Liver (tissue), 9 donors: Measurements from ENCODE around the gene CUEDC1. TPM values are rescaled to one million over a fixed set of nuclear protein-coding genes. Genes with fewer than 3 reads are reported as not detected.

Experiments used
- DNase-seq: peaks from one replicate; pipeline ENCODE4 v3.0.0-alpha.2; 2017; ENCODE audit warnings: low spot score
- H3K27ac ChIP-seq, 2 donors: one replicate each; pipeline ENCODE4 v1.7.0; 2013; ENCODE audit warnings: inconsistent platforms in 2 of 2, low read length in 2 of 2, control low read depth in 1 of 2, low read depth in 1 of 2, mild to moderate bottlenecking in 1 of 2
- H3K27me3 ChIP-seq, 4 donors: one replicate each; pipeline versions ENCODE4 v1.6.1 to v1.7.0; 2013; ENCODE audit warnings: low read length in 3 of 4, inconsistent platforms in 1 of 4, mild to moderate bottlenecking in 1 of 4, moderate library complexity in 1 of 4; ENCODE audit not compliant: control insufficient read depth in 4 of 4, insufficient read depth in 4 of 4
- H3K36me3 ChIP-seq, 4 donors: one replicate each; pipeline versions ENCODE4 v1.6.1 to v1.7.0; 2013; ENCODE audit warnings: low read length in 3 of 4, mild to moderate bottlenecking in 3 of 4, low read depth in 1 of 4, moderate library complexity in 1 of 4; ENCODE audit not compliant: control insufficient read depth in 4 of 4, insufficient read depth in 3 of 4
- H3K4me1 ChIP-seq, 4 donors: one replicate each; pipeline versions ENCODE4 v1.6.1 to v1.7.0; 2013; ENCODE audit warnings: low read length in 3 of 4, mild to moderate bottlenecking in 3 of 4, moderate library complexity in 1 of 4; ENCODE audit not compliant: control insufficient read depth in 4 of 4, insufficient read depth in 4 of 4
- H3K4me3 ChIP-seq, 3 donors: one replicate each; pipeline versions ENCODE4 v1.6.1 to v1.7.0; 2013; ENCODE audit warnings: low read length in 3 of 3, control low read depth in 1 of 3, low read depth in 1 of 3, mild to moderate bottlenecking in 1 of 3
- H3K9ac ChIP-seq, 2 donors: one replicate each; pipeline ENCODE4 v1.7.0; 2013; ENCODE audit warnings: low read length in 2 of 2, mild to moderate bottlenecking in 2 of 2, moderate library complexity in 2 of 2, control low read depth in 1 of 2, low read depth in 1 of 2
- H3K9me3 ChIP-seq, 4 donors: one replicate each; pipeline versions ENCODE4 v1.6.1 to v1.7.0; 2013; ENCODE audit warnings: low read length in 3 of 4; ENCODE audit not compliant: control insufficient read depth in 4 of 4
- CTCF ChIP-seq: fragments of 150-350 bp; IDR thresholded peaks from 2 replicates; pipeline ENCODE4 v1.5.1; 2017; ENCODE audit warnings: improper control_type of control experiment, low read depth, low read length; ENCODE audit not compliant: missing input control
- EGR1 ChIP-seq, 2 donors: IDR thresholded peaks; 2 replicates each; pipeline ENCODE4 v1.6.1; 2016 to 2018; ENCODE audit warnings: antibody characterized with exemption in 2 of 2, low read depth in 2 of 2
- FOXA1 ChIP-seq: IDR thresholded peaks from 2 replicates; pipeline ENCODE4 v1.6.1; 2016; ENCODE audit warnings: antibody characterized with exemption
- FOXA2 ChIP-seq: IDR thresholded peaks from 2 replicates; pipeline ENCODE4 v1.6.1; 2016; ENCODE audit warnings: antibody characterized with exemption
- GABPA ChIP-seq, 2 donors: IDR thresholded peaks in 1 of 2; conservative IDR thresholded peaks in 1 of 2; 2 replicates each; pipeline ENCODE4 v1.6.1; 2016; ENCODE audit warnings: antibody characterized with exemption in 2 of 2, mild to moderate bottlenecking in 1 of 2, moderate library complexity in 1 of 2
- HNF4A ChIP-seq, 2 donors: conservative IDR thresholded peaks; 2 replicates each; pipeline ENCODE4 v1.6.1; 2016; ENCODE audit warnings: antibody characterized with exemption in 2 of 2, mild to moderate bottlenecking in 2 of 2
- HNF4G ChIP-seq: IDR thresholded peaks from 2 replicates; pipeline ENCODE4 v1.6.1; 2016; ENCODE audit warnings: antibody characterized with exemption
- JUND ChIP-seq, 2 donors: IDR thresholded peaks; 2 replicates each; pipeline ENCODE4 v1.6.1; 2016; ENCODE audit warnings: antibody characterized with exemption in 2 of 2
- MAX ChIP-seq: IDR thresholded peaks from 2 replicates; pipeline ENCODE4 v1.6.1; 2016; ENCODE audit warnings: antibody characterized with exemption
- NR2F2 ChIP-seq: IDR thresholded peaks from 2 replicates; pipeline ENCODE4 v1.6.1; 2016; ENCODE audit warnings: antibody characterized with exemption
- RAD21 ChIP-seq, 2 donors: IDR thresholded peaks; 2 replicates each; pipeline ENCODE4 v1.6.1; 2016; ENCODE audit warnings: antibody characterized with exemption in 2 of 2, mild to moderate bottlenecking in 2 of 2
- RXRA ChIP-seq, 2 donors: IDR thresholded peaks; 2 replicates each; pipeline ENCODE4 v1.6.1; 2017 to 2018; ENCODE audit warnings: antibody characterized with exemption in 2 of 2, mild to moderate bottlenecking in 1 of 2
- SP1 ChIP-seq: IDR thresholded peaks from 2 replicates; pipeline ENCODE4 v1.6.1; 2018; ENCODE audit warnings: antibody characterized with exemption, mild to moderate bottlenecking
- TAF1 ChIP-seq: conservative IDR thresholded peaks from 2 replicates; pipeline ENCODE4 v1.6.1; 2016; ENCODE audit warnings: antibody characterized with exemption, mild to moderate bottlenecking
- YY1 ChIP-seq: IDR thresholded peaks from 2 replicates; pipeline ENCODE4 v1.6.1; 2016; ENCODE audit warnings: antibody characterized with exemption, mild to moderate bottlenecking
- WGBS: extraction: QIAGEN DNeasy Blood & Tissue Kit; methylation state at CpG from one replicate; pipeline ENCODE4 v1.1.7; 2013; 5-methylcytosine and 5-hydroxymethylcytosine counted together
- polyA plus RNA-seq, 2 donors: library from polyadenylated mRNA; stranded (reverse) in 1 of 2; unstranded in 1 of 2; fragments of 200-250 nt in 1 of 2; fragments of >200 nt in 1 of 2; fragmentation: Nextera tagmentation in 1 of 2; extraction: Ambion mirVana in 1 of 2; gene quantifications; one replicate each; pipeline versions ENCODE4 v1.2.1 to v1.2.3, GENCODE V29; 2013 to 2015
- total RNA-seq, 2 donors: library from RNA; depleted of rRNA; stranded (reverse); fragments of >200 nt; gene quantifications; one replicate each; pipeline ENCODE4 v1.2.3, GENCODE V29; 2014
- TF ChIP-seq, protein P1 (sequence below): IDR thresholded peaks from 2 replicates; pipeline ENCODE4 v1.6.1; 2016; ENCODE audit warnings: antibody characterized with exemption
- TF ChIP-seq, protein P2 (sequence below): IDR thresholded peaks from 2 replicates; pipeline ENCODE4 v1.6.1; 2016; ENCODE audit warnings: antibody characterized with exemption
- TF ChIP-seq, protein P3 (sequence below): IDR thresholded peaks from 2 replicates; pipeline ENCODE4 v1.6.1; 2016; ENCODE audit warnings: antibody characterized with exemption, mild to moderate bottlenecking
- donor health status: healthy.
- donor health status: healthy.
- donor health status: healthy.
- donor health status: healthy.
- donor health status: healthy.

The CUEDC1 gene
- total and polyA plus RNA-seq, 4 donors: 2.6 to 4.9 (median 3.4) TPM

DNA sequence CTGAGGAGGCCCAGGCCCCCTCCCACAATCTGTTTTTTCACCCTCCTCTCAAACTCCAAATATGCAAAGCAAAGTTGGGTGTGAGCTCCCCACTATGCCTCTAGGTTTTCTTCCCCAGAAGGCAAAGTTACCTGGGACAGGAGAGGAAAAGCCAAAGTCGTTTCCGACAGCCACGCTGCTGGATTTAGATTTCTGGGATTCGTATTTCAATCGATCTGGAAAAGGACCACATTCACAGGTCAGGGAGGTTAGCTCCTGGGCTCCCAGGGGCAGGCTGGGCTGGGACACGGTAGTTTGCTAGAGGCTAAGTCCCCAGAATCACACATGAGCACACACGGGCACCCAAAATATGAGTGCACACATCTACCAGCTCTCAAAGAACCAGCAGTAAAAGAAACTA is 84.1 kb downstream of the CUEDC1 start:
- TF ChIP-seq RAD21 (IDR thresholded peaks at IDR 0.05) (no peak), YY1 (no peak), EGR1 (IDR thresholded peaks at IDR 0.05; ENCODE audit: low read depth in 2 of 2) (no peak), TAF1 (no peak), GABPA (IDR thresholded peaks at IDR 0.05 in 1 of 2, conservative IDR thresholded peaks at IDR 0.05 in 1 of 2) (no peak), CTCF (no peak), FOXA2 (no peak), HNF4G (no peak), NR2F2 (no peak), RXRA (IDR thresholded peaks at IDR 0.05) (no peak), JUND (IDR thresholded peaks at IDR 0.05) (no peak), FOXA1 (no peak)
- TF ChIP-seq, protein P1, sequence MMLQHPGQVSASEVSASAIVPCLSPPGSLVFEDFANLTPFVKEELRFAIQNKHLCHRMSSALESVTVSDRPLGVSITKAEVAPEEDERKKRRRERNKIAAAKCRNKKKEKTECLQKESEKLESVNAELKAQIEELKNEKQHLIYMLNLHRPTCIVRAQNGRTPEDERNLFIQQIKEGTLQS: no peak
- TF ChIP-seq, protein P2, sequence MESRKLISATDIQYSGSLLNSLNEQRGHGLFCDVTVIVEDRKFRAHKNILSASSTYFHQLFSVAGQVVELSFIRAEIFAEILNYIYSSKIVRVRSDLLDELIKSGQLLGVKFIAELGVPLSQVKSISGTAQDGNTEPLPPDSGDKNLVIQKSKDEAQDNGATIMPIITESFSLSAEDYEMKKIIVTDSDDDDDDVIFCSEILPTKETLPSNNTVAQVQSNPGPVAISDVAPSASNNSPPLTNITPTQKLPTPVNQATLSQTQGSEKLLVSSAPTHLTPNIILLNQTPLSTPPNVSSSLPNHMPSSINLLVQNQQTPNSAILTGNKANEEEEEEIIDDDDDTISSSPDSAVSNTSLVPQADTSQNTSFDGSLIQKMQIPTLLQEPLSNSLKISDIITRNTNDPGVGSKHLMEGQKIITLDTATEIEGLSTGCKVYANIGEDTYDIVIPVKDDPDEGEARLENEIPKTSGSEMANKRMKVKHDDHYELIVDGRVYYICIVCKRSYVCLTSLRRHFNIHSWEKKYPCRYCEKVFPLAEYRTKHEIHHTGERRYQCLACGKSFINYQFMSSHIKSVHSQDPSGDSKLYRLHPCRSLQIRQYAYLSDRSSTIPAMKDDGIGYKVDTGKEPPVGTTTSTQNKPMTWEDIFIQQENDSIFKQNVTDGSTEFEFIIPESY: no peak
- TF ChIP-seq, protein P3, sequence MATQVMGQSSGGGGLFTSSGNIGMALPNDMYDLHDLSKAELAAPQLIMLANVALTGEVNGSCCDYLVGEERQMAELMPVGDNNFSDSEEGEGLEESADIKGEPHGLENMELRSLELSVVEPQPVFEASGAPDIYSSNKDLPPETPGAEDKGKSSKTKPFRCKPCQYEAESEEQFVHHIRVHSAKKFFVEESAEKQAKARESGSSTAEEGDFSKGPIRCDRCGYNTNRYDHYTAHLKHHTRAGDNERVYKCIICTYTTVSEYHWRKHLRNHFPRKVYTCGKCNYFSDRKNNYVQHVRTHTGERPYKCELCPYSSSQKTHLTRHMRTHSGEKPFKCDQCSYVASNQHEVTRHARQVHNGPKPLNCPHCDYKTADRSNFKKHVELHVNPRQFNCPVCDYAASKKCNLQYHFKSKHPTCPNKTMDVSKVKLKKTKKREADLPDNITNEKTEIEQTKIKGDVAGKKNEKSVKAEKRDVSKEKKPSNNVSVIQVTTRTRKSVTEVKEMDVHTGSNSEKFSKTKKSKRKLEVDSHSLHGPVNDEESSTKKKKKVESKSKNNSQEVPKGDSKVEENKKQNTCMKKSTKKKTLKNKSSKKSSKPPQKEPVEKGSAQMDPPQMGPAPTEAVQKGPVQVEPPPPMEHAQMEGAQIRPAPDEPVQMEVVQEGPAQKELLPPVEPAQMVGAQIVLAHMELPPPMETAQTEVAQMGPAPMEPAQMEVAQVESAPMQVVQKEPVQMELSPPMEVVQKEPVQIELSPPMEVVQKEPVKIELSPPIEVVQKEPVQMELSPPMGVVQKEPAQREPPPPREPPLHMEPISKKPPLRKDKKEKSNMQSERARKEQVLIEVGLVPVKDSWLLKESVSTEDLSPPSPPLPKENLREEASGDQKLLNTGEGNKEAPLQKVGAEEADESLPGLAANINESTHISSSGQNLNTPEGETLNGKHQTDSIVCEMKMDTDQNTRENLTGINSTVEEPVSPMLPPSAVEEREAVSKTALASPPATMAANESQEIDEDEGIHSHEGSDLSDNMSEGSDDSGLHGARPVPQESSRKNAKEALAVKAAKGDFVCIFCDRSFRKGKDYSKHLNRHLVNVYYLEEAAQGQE: no peak
- Histone ChIP-seq H3K27ac (no peak overlapping the region), H3K36me3 (peaks cover 0 to 5% (median 2%) of the 10 kb centered on the region in 4 donors), H3K4me1 (peaks cover 0 to 22% (median 5%) of the 10 kb centered on the region in 4 donors), H3K27me3 (no peaks in the 10 kb centered on the region), H3K9ac (no peak overlapping the region), H3K4me3 (no peak overlapping the region), H3K9me3 (no peaks in the 10 kb centered on the region)
- WGBS: 90% methylated on average over 7 of the region's 7 CpGs
- no peak for DNase-seq

DNA sequence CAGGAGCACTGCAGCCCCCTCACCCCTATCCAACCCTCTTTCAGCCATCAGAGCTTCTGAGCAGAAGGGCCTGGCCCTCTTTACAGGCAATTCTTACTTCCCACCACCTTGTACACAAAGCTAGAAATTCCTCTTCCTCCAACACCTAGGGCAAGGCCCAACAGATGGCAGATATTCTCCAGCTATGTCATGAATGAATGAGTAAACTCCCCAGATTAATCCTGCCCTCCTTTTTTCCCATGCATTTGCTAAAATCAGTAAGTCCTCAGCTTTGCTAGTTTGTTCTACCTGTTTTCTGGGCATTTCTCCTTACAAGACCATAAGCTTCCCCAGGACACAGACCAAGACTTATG is 85.0 kb downstream of the CUEDC1 start:
- Histone ChIP-seq H3K9ac (no peak overlapping the region), H3K9me3 (no peaks in the 10 kb centered on the region), H3K27me3 (no peaks in the 10 kb centered on the region), H3K4me1 (peaks cover 0 to 22% (median 5%) of the 10 kb centered on the region in 4 donors), H3K36me3 (peaks cover 0 to 5% (median 2%) of the 10 kb centered on the region in 4 donors), H3K4me3 (no peak overlapping the region), H3K27ac (no peak overlapping the region)
- no peak for DNase-seq
- TF ChIP-seq CTCF (no peak), HNF4G (no peak), EGR1 (IDR thresholded peaks at IDR 0.05; ENCODE audit: low read depth in 2 of 2) (no peak), SP1 (no peak), GABPA (IDR thresholded peaks at IDR 0.05 in 1 of 2, conservative IDR thresholded peaks at IDR 0.05 in 1 of 2) (no peak), RAD21 (IDR thresholded peaks at IDR 0.05) (no peak), JUND (IDR thresholded peaks at IDR 0.05) (no peak), RXRA (IDR thresholded peaks at IDR 0.05) (no peak), HNF4A (conservative IDR thresholded peaks at IDR 0.05) (no peak), FOXA2 (no peak), MAX (no peak)
- TF ChIP-seq, protein P1: no peak
- TF ChIP-seq, protein P3: no peak
